Lower leg skin (tissue), 4 donors: ENCODE measurements around the gene ESPN. TPM values are rescaled to one million over a fixed set of nuclear protein-coding genes. Genes with fewer than 3 reads are reported as not detected.
A peak's percentile ranks its signal among the peaks of the same experiment; 100 is the strongest.

Experiments
- DNase-seq, 2 donors: peaks; one replicate each; pipeline ENCODE4 v3.0.0-alpha.2; 2019; ENCODE audit warnings: low spot score in 2 of 2
- H3K4me3 ChIP-seq: fragments of 200-600 bp; sonication (generic); 2 replicates; pipeline ENCODE4 v1.5.1; 2017; ENCODE audit warnings: mild to moderate bottlenecking, low read depth; ENCODE audit not compliant: poor library complexity, severe bottlenecking
- CTCF ChIP-seq, 3 donors: fragments of 450-650 bp; IDR thresholded peaks; one replicate each; pipeline ENCODE4 v1.5.1; 2016; ENCODE audit warnings: antibody characterized with exemption in 3 of 3, mild to moderate bottlenecking in 3 of 3, moderate library complexity in 2 of 3
- POLR2A ChIP-seq, 2 donors: fragments of 450-650 bp; IDR thresholded peaks; one replicate each; pipeline ENCODE4 v1.6.1; 2016 to 2017; ENCODE audit warnings: antibody characterized with exemption in 2 of 2, mild to moderate bottlenecking in 1 of 2, moderate library complexity in 1 of 2
- WGBS, 2 donors: methylation state at CpG; one replicate each; pipeline ENCODE4 v1.1.5; 2018; 5-methylcytosine and 5-hydroxymethylcytosine counted together
- intact Hi-C: fragments of 100-400 bp; cut with DNase I; formaldehyde crosslinking; loops from one replicate; pipeline ENCODE4 v1.15.0; 2023; ENCODE audit warnings: low total_unique reads
- total RNA-seq, 4 donors: library from RNA; depleted of rRNA; stranded (reverse); fragments of >200 nt; gene quantifications; one replicate each; pipeline ENCODE4 v1.1.0, GENCODE V29; 2016

Gene ESPN
- total RNA-seq, 4 donors from 2014 or later: 27.5 to 64.3 (median 30.3) TPM

- no peak overlapping the region for H3K4me3 ChIP-seq
- intact Hi-C loops: no loop called here
- DNase-seq: no peak
- 22 to 30% methylated on average over 9 to 13 of the region's 13 CpGs for WGBS, 2 donors
- no peak for TF ChIP-seq CTCF (IDR thresholded peaks at IDR 0.05)
- TF ChIP-seq POLR2A (IDR thresholded peaks at IDR 0.05): no peak
Observed at GRCh38 chr1:6496365-6496721, 71.8 kb downstream of the ESPN start.

GRCh38 chr1:6496890-6497214, 72.3 kb downstream of the ESPN start:
- intact Hi-C loops: no loop called here
- WGBS, 2 donors: 6% methylated on average over 17 to 21 of the region's 21 CpGs
- no peak for DNase-seq
- peak overlapping the region; percentile 26 for H3K4me3 ChIP-seq
- TF ChIP-seq POLR2A (IDR thresholded peaks at IDR 0.05): no peak
- no peak for TF ChIP-seq CTCF (IDR thresholded peaks at IDR 0.05)

- TF ChIP-seq POLR2A (IDR thresholded peaks at IDR 0.05) (no peak), CTCF (IDR thresholded peaks at IDR 0.05) (no peak)
- DNase-seq: no peak
- H3K4me3 ChIP-seq: peak overlapping the region; percentile 45
- 0 to 2% methylated on average over 2 to 37 of the region's 74 CpGs for WGBS, 2 donors
- intact Hi-C loops: no loop called here
Observed at GRCh38 chr1:6497215-6497866, 72.8 kb downstream of the ESPN start.

- TF ChIP-seq CTCF (IDR thresholded peaks at IDR 0.05) (no peak), POLR2A (IDR thresholded peaks at IDR 0.05) (no peak)
- no peak for DNase-seq
- intact Hi-C loops: no loop called here
- WGBS, 2 donors: 37 to 39% methylated on average over 17 to 19 of the region's 20 CpGs
- H3K4me3 ChIP-seq: peak overlapping the region; percentile 45
Observed at GRCh38 chr1:6497867-6498575, 73.4 kb downstream of the ESPN start.

- WGBS, 2 donors: 51 to 68% methylated on average over 12 to 13 of the region's 13 CpGs
- no peak for DNase-seq
- TF ChIP-seq CTCF (IDR thresholded peaks at IDR 0.05) (no peak), POLR2A (IDR thresholded peaks at IDR 0.05) (no peak)
- H3K4me3 ChIP-seq: no peak overlapping the region
- intact Hi-C loops: no loop called here
Observed at GRCh38 chr1:6498576-6499111, 74.1 kb downstream of the ESPN start.
